ENCODE data around the gene HTRA1. TPM values are rescaled to one million over a fixed set of nuclear protein-coding genes. Genes with fewer than 3 reads are reported as not detected.

The HTRA1 gene
- total RNA-seq, 1 experiment from 2014 or later, result 32.8 TPM

DNA sequence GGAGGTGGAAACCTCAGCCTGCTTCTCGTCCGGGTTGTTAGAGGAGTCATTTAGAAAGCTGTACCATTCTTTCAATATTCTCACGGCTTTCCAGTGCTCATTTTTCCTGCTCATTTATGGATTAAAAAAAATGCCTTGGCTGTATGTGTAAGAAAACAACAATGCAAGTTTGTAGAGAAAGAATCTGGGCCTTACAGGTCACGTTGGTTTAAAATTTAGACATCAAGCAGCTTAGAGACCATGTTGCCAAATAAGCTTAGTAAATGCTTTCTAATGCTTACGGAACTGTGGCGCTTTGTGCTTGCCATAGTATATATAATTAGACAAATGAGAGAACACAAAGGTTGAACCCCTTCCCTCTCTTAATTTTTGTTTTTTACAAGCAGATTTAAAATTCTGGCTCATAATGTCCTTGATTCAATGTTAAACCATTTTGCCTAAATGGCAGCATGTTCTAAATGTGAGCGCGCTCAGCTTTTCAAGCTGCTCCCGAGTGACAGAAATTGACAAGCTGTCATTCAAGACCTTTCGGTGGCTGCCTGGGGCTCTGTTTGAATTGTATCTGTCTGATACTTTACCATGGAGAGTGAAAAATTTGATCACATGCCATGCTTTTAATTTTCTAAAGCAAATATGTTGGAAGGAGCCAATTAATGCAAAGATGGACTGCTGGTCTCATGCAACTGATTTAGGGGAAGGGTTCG, 5.8 kb upstream of the HTRA1 start:
- Histone ChIP-seq H3K9me3 (ENCODE audit: control insufficient read depth, insufficient read depth, low read depth, low read length) (no peaks in the 10 kb centered on the region), H3K4me1 (ENCODE audit: control insufficient read depth, insufficient read depth, low read length) (peaks cover 8% of the 10 kb centered on the region), H3K27ac (ENCODE audit: low read length) (no peak overlapping the region), H3K27me3 (ENCODE audit: control insufficient read depth, insufficient read depth, low read length) (no peaks in the 10 kb centered on the region), H3K36me3 (ENCODE audit: control insufficient read depth, insufficient read depth, low read length) (no peaks in the 10 kb centered on the region), H3K4me3 (ENCODE audit: low read depth in 2 of 2, low read length in 2 of 2) (no peak overlapping the region)
- no peak for ATAC-seq
- intact Hi-C loops (cut with micrococcal nuclease; ENCODE audit: unreplicated experiment), result loop anchor here (10.0 kb wide), 1 partner anchor 109 kb away; the partner anchor contains the start of gene DMBT1
- ChIA-PET POLR2A (no interaction called here), CTCF (no interaction called here)
- in situ Hi-C loops (cut with HindIII; ENCODE audit: low pct_unique_long_range_greater_than_20kb, low sequenced_read_pairs), result no loop called here
- no peak for DNase-seq (ENCODE audit: low read depth, low spot score)
- BruUV-seq (replicated peaks), result no TSS peak
- TF ChIP-seq, protein P1, sequence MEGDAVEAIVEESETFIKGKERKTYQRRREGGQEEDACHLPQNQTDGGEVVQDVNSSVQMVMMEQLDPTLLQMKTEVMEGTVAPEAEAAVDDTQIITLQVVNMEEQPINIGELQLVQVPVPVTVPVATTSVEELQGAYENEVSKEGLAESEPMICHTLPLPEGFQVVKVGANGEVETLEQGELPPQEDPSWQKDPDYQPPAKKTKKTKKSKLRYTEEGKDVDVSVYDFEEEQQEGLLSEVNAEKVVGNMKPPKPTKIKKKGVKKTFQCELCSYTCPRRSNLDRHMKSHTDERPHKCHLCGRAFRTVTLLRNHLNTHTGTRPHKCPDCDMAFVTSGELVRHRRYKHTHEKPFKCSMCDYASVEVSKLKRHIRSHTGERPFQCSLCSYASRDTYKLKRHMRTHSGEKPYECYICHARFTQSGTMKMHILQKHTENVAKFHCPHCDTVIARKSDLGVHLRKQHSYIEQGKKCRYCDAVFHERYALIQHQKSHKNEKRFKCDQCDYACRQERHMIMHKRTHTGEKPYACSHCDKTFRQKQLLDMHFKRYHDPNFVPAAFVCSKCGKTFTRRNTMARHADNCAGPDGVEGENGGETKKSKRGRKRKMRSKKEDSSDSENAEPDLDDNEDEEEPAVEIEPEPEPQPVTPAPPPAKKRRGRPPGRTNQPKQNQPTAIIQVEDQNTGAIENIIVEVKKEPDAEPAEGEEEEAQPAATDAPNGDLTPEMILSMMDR (IDR thresholded peaks at IDR 0.05), result no peak
- TF ChIP-seq REST (IDR thresholded peaks at IDR 0.05; ENCODE audit: insufficient read depth in 1 of 2, low read depth in 2 of 2, low read length in 1 of 2), result no peak
- TF ChIP-seq TCF7L2 (IDR thresholded peaks at IDR 0.05; ENCODE audit: low read depth, low read length), result no peak
- no peak for TF ChIP-seq SIN3A (IDR thresholded peaks at IDR 0.05; ENCODE audit: borderline replicate concordance, insufficient read depth, low read depth, low read length)
- no peak for TF ChIP-seq POLR2AphosphoS5 (IDR thresholded peaks at IDR 0.05; ENCODE audit: low read depth, low read length)

DNA sequence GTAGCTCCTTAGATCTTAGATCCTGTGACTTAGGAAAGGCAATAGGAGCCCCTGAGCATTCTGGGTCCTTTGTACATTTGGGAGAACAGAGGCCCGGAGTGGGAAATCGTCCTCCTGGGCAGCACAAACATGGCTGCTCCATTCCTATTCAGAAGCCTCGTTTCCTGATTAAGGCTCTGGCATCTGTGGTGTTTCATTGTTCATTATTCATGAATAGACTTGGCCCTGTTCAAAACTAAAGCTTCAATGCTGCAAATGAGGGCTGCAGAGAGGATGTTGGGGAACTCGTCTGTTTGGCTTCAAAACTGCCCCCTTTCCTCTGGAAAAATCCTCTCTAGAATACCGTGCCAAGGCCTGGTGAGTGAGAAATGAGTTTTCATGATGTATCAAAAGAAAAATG, 3.4 kb upstream of the HTRA1 start:
- POLR2A ChIA-PET, result no interaction called here
- Histone ChIP-seq H3K27ac (ENCODE audit: low read length) (no peak overlapping the region), H3K4me1 (ENCODE audit: control insufficient read depth, insufficient read depth, low read length) (peaks cover 10% of the 10 kb centered on the region), H3K27me3 (ENCODE audit: control insufficient read depth, insufficient read depth, low read length) (no peaks in the 10 kb centered on the region), H3K4me3 (ENCODE audit: low read depth in 2 of 2, low read length in 2 of 2) (no peak overlapping the region), H3K9me3 (ENCODE audit: control insufficient read depth, insufficient read depth, low read depth, low read length) (no peaks in the 10 kb centered on the region), H3K36me3 (ENCODE audit: control insufficient read depth, insufficient read depth, low read length) (no peaks in the 10 kb centered on the region)
- in situ Hi-C loops (cut with HindIII; ENCODE audit: low pct_unique_long_range_greater_than_20kb, low sequenced_read_pairs) (no loop called here), intact Hi-C loops (cut with micrococcal nuclease; ENCODE audit: unreplicated experiment) (loop anchor here (10.0 kb wide), 1 partner anchor 107 kb away; the partner anchor contains the start of gene DMBT1)
- CTCF ChIA-PET, result no interaction called here
- no TSS peak for BruUV-seq (replicated peaks)
- TF ChIP-seq TCF7L2 (IDR thresholded peaks at IDR 0.05; ENCODE audit: low read depth, low read length) (no peak), SIN3A (IDR thresholded peaks at IDR 0.05; ENCODE audit: borderline replicate concordance, insufficient read depth, low read depth, low read length) (no peak), POLR2AphosphoS5 (IDR thresholded peaks at IDR 0.05; ENCODE audit: low read depth, low read length) (no peak), REST (IDR thresholded peaks at IDR 0.05; ENCODE audit: insufficient read depth in 1 of 2, low read depth in 2 of 2, low read length in 1 of 2) (no peak)
- TF ChIP-seq, protein P1 (IDR thresholded peaks at IDR 0.05), result no peak
- ATAC-seq (no peak), DNase-seq (ENCODE audit: low read depth, low spot score) (no peak)
